ENCODE data around the gene AHI1. TPM values are rescaled to one million over a fixed set of nuclear protein-coding genes. Genes with fewer than 3 reads are reported as not detected.

Gene AHI1
- total and polyA plus RNA-seq, 2 experiments from 2014 or later: 17.1 to 18.4 TPM

- DNase-seq (ENCODE audit: low read depth in 1 of 2, low spot score in 1 of 2): no peak
- Histone ChIP-seq H3K9me3 (ENCODE audit: low read depth) (no peaks in the 10 kb centered on the region), H3K4me3 (no peak overlapping the region), H3K4me1 (ENCODE audit: low read depth) (no peaks in the 10 kb centered on the region), H3K27ac (no peak overlapping the region), H3K36me3 (no peaks in the 10 kb centered on the region), H3K27me3 (no peaks in the 10 kb centered on the region)
- TF ChIP-seq CTCF (IDR thresholded peaks at IDR 0.05; ENCODE audit: low read depth, low read length): no peak
These were observed 261.2 kb downstream of the AHI1 start for GRCh38 chr6:135236319-135236718.

- H3K27me3 ChIP-seq: no peaks in the 10 kb centered on the region
These were observed 261.8 kb downstream of the AHI1 start for GRCh38 chr6:135235716-135236115.

GRCh38 chr6:135234492-135234780 is 263.1 kb downstream of the AHI1 start:
- Histone ChIP-seq H3K27ac (no peak overlapping the region), H3K4me1 (ENCODE audit: low read depth) (no peaks in the 10 kb centered on the region), H3K9me3 (ENCODE audit: low read depth) (no peaks in the 10 kb centered on the region), H3K27me3 (no peaks in the 10 kb centered on the region), H3K36me3 (no peaks in the 10 kb centered on the region), H3K4me3 (no peak overlapping the region)
- no peak for TF ChIP-seq CTCF (IDR thresholded peaks at IDR 0.05; ENCODE audit: low read depth, low read length)
- DNase-seq (ENCODE audit: low read depth in 1 of 2, low spot score in 1 of 2): no peak

More at GRCh38 chr6:135235716-135236115, 261.8 kb downstream of the AHI1 start:
- Histone ChIP-seq H3K4me3 (no peak overlapping the region), H3K4me1 (ENCODE audit: low read depth) (no peaks in the 10 kb centered on the region), H3K9me3 (ENCODE audit: low read depth) (no peaks in the 10 kb centered on the region), H3K27ac (no peak overlapping the region), H3K36me3 (no peaks in the 10 kb centered on the region)
- no peak for TF ChIP-seq CTCF (IDR thresholded peaks at IDR 0.05; ENCODE audit: low read depth, low read length)
- DNase-seq (ENCODE audit: low read depth in 1 of 2, low spot score in 1 of 2): no peak

GRCh38 chr6:135233686-135234491 is 263.7 kb downstream of the AHI1 start:
- H3K4me1 ChIP-seq (ENCODE audit: low read depth): no peaks in the 10 kb centered on the region
- DNase-seq (ENCODE audit: low read depth in 1 of 2, low spot score in 1 of 2): peak in 1 of 2 donors; percentile 3
- no peaks in the 10 kb centered on the region for H3K27me3 ChIP-seq
- TF ChIP-seq CTCF (IDR thresholded peaks at IDR 0.05; ENCODE audit: low read depth, low read length): no peak
- H3K27ac ChIP-seq: no peak overlapping the region
- no peaks in the 10 kb centered on the region for H3K36me3 ChIP-seq
- no peak overlapping the region for H3K4me3 ChIP-seq
- H3K9me3 ChIP-seq (ENCODE audit: low read depth): no peaks in the 10 kb centered on the region

All from cardiac muscle cell (in vitro differentiated cells and primary cell).